ENCODE measurements around the gene S100A7A. TPM values are rescaled to one million over a fixed set of nuclear protein-coding genes. Genes with fewer than 3 reads are reported as not detected.

The S100A7A gene
- total RNA-seq (2014; rRNA removed; shearing (Covaris generic)) = not detected in 2 replicates

GRCh38 chr1:153415850-153416570, at the start of gene S100A7A:
Gene S100A7A (plus strand): TSS chr1:153416520. CDS start chr1:153418083, 1,563 bp downstream.

GRCh38 chr1:153375511-153375910, 40.8 kb upstream of the S100A7A start, which contains the start of gene S100A12:
Gene S100A12 (minus strand): TSS chr1:153375621. CDS start chr1:153374592, 1,029 bp downstream.

GRCh38 chr1:153390938-153391710, 25.2 kb upstream of the S100A7A start, which contains the start of gene S100A8:
Gene S100A8 (minus strand): TSS chr1:153391073. CDS start chr1:153390535, 538 bp downstream.

GRCh38 chr1:153460551-153460950, 44.2 kb downstream of the S100A7A start, which contains the start of gene S100A7:
Gene S100A7 (minus strand): TSS chr1:153460651. CDS start chr1:153459013, 1,638 bp downstream.

Small RNA genes lying within 50 kb of the gene (small RNA-seq; reads per million reads assigned to genes)
- gene S100A15A = not detected

Other genes starting within 250 kb of the S100A7A start
- gene LELP1, start 213.1 kb upstream of the S100A7A start, total RNA-seq (2014; rRNA removed; shearing (Covaris generic)) = not detected in 2 replicates
- gene PRR9, start 198.9 kb upstream of the S100A7A start, total RNA-seq (2014; rRNA removed; shearing (Covaris generic)) = not detected in 2 replicates
- not detected in 2 replicates for gene LORICRIN, start 156.8 kb upstream of the S100A7A start, total RNA-seq (2014; rRNA removed; shearing (Covaris generic))
- not detected in 2 replicates for gene PGLYRP3, start 103.6 kb upstream of the S100A7A start, total RNA-seq (2014; rRNA removed; shearing (Covaris generic))
- not detected in 2 replicates for gene PGLYRP4, start 67.7 kb upstream of the S100A7A start, total RNA-seq (2014; rRNA removed; shearing (Covaris generic))
- not detected in 2 replicates for gene S100A9, start 58.7 kb upstream of the S100A7A start, total RNA-seq (2014; rRNA removed; shearing (Covaris generic))
- gene S100A12, start 40.9 kb upstream of the S100A7A start, total RNA-seq (2014; rRNA removed; shearing (Covaris generic)) = not detected in 2 replicates
- not detected in 2 replicates for gene S100A8, start 25.4 kb upstream of the S100A7A start, total RNA-seq (2014; rRNA removed; shearing (Covaris generic))
- gene S100A7, start 44.1 kb downstream of the S100A7A start, total RNA-seq (2014; rRNA removed; shearing (Covaris generic)) = not detected in 2 replicates
- gene S100A6, start 119.5 kb downstream of the S100A7A start, total RNA-seq (2014; rRNA removed; shearing (Covaris generic)) = 2,053 and 2,077 TPM in 2 replicates
- gene S100A5, start 124.4 kb downstream of the S100A7A start, total RNA-seq (2014; rRNA removed; shearing (Covaris generic)) = 0.98 and 2.3 TPM in 2 replicates
- 142 and 157 TPM in 2 replicates for gene S100A4, start 129.3 kb downstream of the S100A7A start, total RNA-seq (2014; rRNA removed; shearing (Covaris generic))
- 13.9 and 14.8 TPM in 2 replicates for gene S100A3, start 132.7 kb downstream of the S100A7A start, total RNA-seq (2014; rRNA removed; shearing (Covaris generic))
- gene S100A2, start 149.3 kb downstream of the S100A7A start, total RNA-seq (2014; rRNA removed; shearing (Covaris generic)) = 53.8 and 59.7 TPM in 2 replicates
- gene S100A16, start 196.6 kb downstream of the S100A7A start, total RNA-seq (2014; rRNA removed; shearing (Covaris generic)) = 436 and 451 TPM in 2 replicates
- gene S100A14, start 199.8 kb downstream of the S100A7A start, total RNA-seq (2014; rRNA removed; shearing (Covaris generic)) = 1.1 and 1.8 TPM in 2 replicates
- 583 and 631 TPM in 2 replicates for gene S100A13, start 211.0 kb downstream of the S100A7A start, total RNA-seq (2014; rRNA removed; shearing (Covaris generic))
- 151 and 162 TPM in 2 replicates for gene S100A1, start 211.9 kb downstream of the S100A7A start, total RNA-seq (2014; rRNA removed; shearing (Covaris generic))
- 104 and 111 TPM in 2 replicates for gene CHTOP, start 217.5 kb downstream of the S100A7A start, total RNA-seq (2014; rRNA removed; shearing (Covaris generic))
- gene SNAPIN, start 242.2 kb downstream of the S100A7A start, total RNA-seq (2014; rRNA removed; shearing (Covaris generic)) = 71.7 and 73.3 TPM in 2 replicates